Measurements from ENCODE around the gene IGFBP1. TPM values are rescaled to one million over a fixed set of nuclear protein-coding genes. Genes with fewer than 3 reads are reported as not detected.

Gene IGFBP1
- total RNA-seq, 2 experiments from 2014 or later: not detected

GRCh38 chr7:45918556-45918955 lies 30.3 kb downstream of the IGFBP1 start:
- no peak for DNase-seq
- CTCF ChIA-PET: interaction anchor here (0.5 to 3.1 kb wide), 8 partner anchors 11 to 1335 kb away, joined by 3 to 13 read pairs (median 3); no protein-coding TSS in a partner anchor
- no peak overlapping the region for H3K27ac Mint-ChIP-seq
- no peaks in the 10 kb centered on the region for H3K36me3 Mint-ChIP-seq
- no peaks in the 10 kb centered on the region for H3K9me3 Mint-ChIP-seq
- no peak overlapping the region for H3K4me3 Mint-ChIP-seq
- intact Hi-C loops (cut with micrococcal nuclease): no loop called here
- H3K4me1 Mint-ChIP-seq (ENCODE audit: low read depth): peaks cover 22% of the 10 kb centered on the region
- POLR2A ChIA-PET: no interaction called here
- H3K27me3 Mint-ChIP-seq: peaks cover 40% of the 10 kb centered on the region

DNA sequence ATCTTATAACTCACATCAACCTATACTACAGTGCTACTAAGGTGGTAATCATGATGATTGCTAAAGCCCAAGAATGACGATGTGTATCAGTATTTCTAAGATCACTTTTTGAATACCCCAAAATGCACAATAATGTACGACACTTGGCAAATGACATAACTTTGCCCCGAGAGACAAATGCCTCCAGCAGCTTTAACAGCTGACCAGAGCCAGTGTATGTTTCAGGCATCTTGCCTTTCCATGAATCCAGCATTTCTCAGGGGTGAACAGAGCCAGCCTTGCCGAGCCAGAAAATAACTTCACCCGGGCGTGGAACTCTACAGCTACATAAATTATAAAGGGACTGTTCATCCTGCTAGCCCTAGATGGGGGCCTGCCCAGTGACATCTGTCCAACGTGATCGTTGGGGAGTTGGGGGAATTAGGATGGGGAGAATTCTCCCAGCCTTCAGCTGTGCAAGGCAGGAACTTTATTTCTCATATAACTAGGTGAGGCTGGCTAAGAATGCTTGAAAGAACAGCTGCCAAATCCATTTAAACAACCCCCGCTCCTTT lies 31.0 kb downstream of the IGFBP1 start:
- Mint-ChIP-seq H3K9me3 (no peaks in the 10 kb centered on the region), H3K4me3 (no peak overlapping the region), H3K27me3 (peaks cover 44% of the 10 kb centered on the region), H3K27ac (no peak overlapping the region), H3K4me1 (ENCODE audit: low read depth) (peaks cover 22% of the 10 kb centered on the region), H3K36me3 (no peaks in the 10 kb centered on the region)
- POLR2A ChIA-PET: no interaction called here
- DNase-seq: no peak
- intact Hi-C loops (cut with micrococcal nuclease): no loop called here
- CTCF ChIA-PET: interaction anchor here (0.5 to 3.1 kb wide), 3 partner anchors 28 to 1169 kb away, joined by 3 to 13 read pairs (median 4); no protein-coding TSS in a partner anchor

- Mint-ChIP-seq H3K36me3 (no peaks in the 10 kb centered on the region), H3K4me3 (peak overlapping the region; percentile 58), H3K4me1 (ENCODE audit: low read depth) (peaks cover 22% of the 10 kb centered on the region), H3K9me3 (no peaks in the 10 kb centered on the region), H3K27ac (no peak overlapping the region), H3K27me3 (peaks cover 45% of the 10 kb centered on the region)
- ChIA-PET POLR2A (no interaction called here), CTCF (interaction anchor here (1.2 to 3.1 kb wide), 2 partner anchors 29 to 1168 kb away, joined by 3 to 13 read pairs; no protein-coding TSS in a partner anchor)
- DNase-seq: no peak
- intact Hi-C loops (cut with micrococcal nuclease): loop anchor here (5.0 kb wide), 3 partner anchors 232 to 1332 kb away; no protein-coding TSS in a partner anchor
These were observed 31.7 kb downstream of the IGFBP1 start for GRCh38 chr7:45919993-45920459.

- intact Hi-C loops (cut with micrococcal nuclease): loop anchor here (5.0 kb wide), 3 partner anchors 232 to 1332 kb away; no protein-coding TSS in a partner anchor
- Mint-ChIP-seq H3K4me3 (peak within 1 kb of the TSS; percentile 58), H3K27ac (no peak within 1 kb of the TSS), H3K9me3 (no peaks in the 10 kb centered on the region), H3K4me1 (ENCODE audit: low read depth) (peaks cover 22% of the 10 kb centered on the region), H3K36me3 (no peaks in the 10 kb centered on the region), H3K27me3 (peaks cover 44% of the 10 kb centered on the region)
- CTCF ChIA-PET: interaction anchor here (1.1 to 1.5 kb wide), 3 partner anchors 14 to 1167 kb away, joined by 3 to 6 read pairs (median 3); no protein-coding TSS in a partner anchor
- DNase-seq: peak; percentile 29
- POLR2A ChIA-PET: no interaction called here
These were observed 32.5 kb downstream of the IGFBP1 start, which contains the start of gene IGFBP3 for GRCh38 chr7:45920502-45921380. Gene IGFBP3, minus strand, starts transcription at chr7:45921272. Its CDS starts 132 bp downstream, at chr7:45921140.

- Mint-ChIP-seq H3K27ac (no peak overlapping the region), H3K36me3 (no peaks in the 10 kb centered on the region), H3K9me3 (no peaks in the 10 kb centered on the region), H3K4me3 (no peak overlapping the region), H3K4me1 (ENCODE audit: low read depth) (peaks cover 22% of the 10 kb centered on the region), H3K27me3 (peaks cover 43% of the 10 kb centered on the region)
- ChIA-PET POLR2A (no interaction called here), CTCF (interaction anchor here (1.1 to 1.5 kb wide), 2 partner anchors 15 to 1166 kb away, joined by 3 to 6 read pairs; no protein-coding TSS in a partner anchor)
- DNase-seq: no peak
- intact Hi-C loops (cut with micrococcal nuclease): loop anchor here (5.0 kb wide), 3 partner anchors 231 to 1331 kb away; no protein-coding TSS in a partner anchor
These were observed 33.1 kb downstream of the IGFBP1 start for GRCh38 chr7:45921381-45921698.

DNA sequence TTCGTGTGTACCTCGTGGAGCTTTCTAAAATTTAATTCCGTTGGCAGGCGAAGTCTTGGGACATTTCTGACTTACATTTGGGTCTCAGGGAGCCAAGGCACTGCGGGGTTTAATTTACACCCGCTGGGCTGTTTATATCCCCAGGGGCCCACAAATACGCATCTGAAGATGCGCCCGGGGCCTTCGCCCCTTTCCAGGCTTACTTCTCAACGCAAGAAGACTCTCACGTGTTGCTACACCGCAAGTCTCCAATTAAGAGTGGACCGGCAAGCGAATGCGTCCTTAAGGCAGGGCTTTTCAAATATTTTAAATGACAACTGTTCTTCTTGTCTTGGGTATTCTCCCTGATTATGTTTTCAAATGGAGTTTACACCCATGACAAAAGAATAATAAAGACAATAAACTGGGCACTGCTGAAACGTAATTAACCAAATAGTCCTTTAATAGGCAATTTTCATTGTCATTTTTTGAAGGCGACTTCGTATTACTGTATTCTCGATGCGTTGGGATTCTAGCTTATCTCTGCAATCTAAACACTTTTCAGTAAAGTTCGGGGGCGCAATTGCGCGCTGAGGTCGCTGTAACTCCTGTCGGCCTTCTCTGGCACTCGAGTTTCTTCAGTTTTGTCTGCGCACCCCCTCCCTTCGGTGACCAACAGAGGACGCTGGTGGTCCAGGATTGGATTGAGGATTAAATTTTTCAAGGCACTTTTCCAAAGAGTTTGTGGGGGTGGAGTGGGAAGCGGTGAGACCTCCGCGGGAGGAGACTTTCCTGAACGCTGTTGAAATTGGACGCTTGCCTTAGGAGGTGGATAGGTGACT lies 33.6 kb downstream of the IGFBP1 start:
- no peaks in the 10 kb centered on the region for H3K9me3 Mint-ChIP-seq
- no peaks in the 10 kb centered on the region for H3K36me3 Mint-ChIP-seq
- H3K27me3 Mint-ChIP-seq: peaks cover 43% of the 10 kb centered on the region
- no peak overlapping the region for H3K27ac Mint-ChIP-seq
- peak; percentile 46 for DNase-seq
- ChIA-PET CTCF (interaction anchor here (0.7 to 1.9 kb wide), 11 partner anchors 9 to 1167 kb away, joined by 3 to 9 read pairs (median 5); no protein-coding TSS in a partner anchor), POLR2A (no interaction called here)
- peak overlapping the region; percentile 41 for H3K4me3 Mint-ChIP-seq
- peaks cover 22% of the 10 kb centered on the region for H3K4me1 Mint-ChIP-seq (ENCODE audit: low read depth)
- intact Hi-C loops (cut with micrococcal nuclease): loop anchor here (1.0 to 5.0 kb wide), 4 partner anchors 230 to 1330 kb away; no protein-coding TSS in a partner anchor

DNA sequence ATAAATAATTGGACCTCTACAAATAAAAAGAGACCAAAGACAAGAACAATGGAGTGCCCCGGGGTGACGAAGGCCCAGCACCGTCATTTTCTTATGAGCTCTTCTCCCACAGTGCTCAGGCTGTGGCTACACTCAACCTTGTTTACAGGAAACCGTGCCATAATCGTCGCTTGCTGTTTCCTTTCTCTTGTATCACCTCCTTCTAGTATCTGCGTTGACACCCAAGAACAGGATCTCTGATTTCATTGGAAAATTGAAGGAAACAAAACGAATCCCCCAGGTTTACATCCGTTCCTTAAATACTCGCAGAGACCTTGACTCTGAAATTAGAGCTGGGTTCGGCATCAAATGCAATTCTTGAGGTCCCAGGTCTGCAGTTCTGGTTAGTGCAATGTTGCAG lies 34.5 kb downstream of the IGFBP1 start:
- H3K27me3 Mint-ChIP-seq: peaks cover 43% of the 10 kb centered on the region
- H3K4me3 Mint-ChIP-seq: peak overlapping the region; percentile 22
- ChIA-PET CTCF (interaction anchor here (0.7 to 1.9 kb wide), 11 partner anchors 10 to 1166 kb away, joined by 3 to 9 read pairs (median 5); no protein-coding TSS in a partner anchor), POLR2A (no interaction called here)
- DNase-seq: peak; percentile 44
- intact Hi-C loops (cut with micrococcal nuclease): loop anchor here (1.0 to 5.0 kb wide), 5 partner anchors 229 to 1329 kb away; no protein-coding TSS in a partner anchor
- no peaks in the 10 kb centered on the region for H3K36me3 Mint-ChIP-seq
- no peaks in the 10 kb centered on the region for H3K9me3 Mint-ChIP-seq
- no peak overlapping the region for H3K27ac Mint-ChIP-seq
- peaks cover 25% of the 10 kb centered on the region for H3K4me1 Mint-ChIP-seq (ENCODE audit: low read depth)

DNA sequence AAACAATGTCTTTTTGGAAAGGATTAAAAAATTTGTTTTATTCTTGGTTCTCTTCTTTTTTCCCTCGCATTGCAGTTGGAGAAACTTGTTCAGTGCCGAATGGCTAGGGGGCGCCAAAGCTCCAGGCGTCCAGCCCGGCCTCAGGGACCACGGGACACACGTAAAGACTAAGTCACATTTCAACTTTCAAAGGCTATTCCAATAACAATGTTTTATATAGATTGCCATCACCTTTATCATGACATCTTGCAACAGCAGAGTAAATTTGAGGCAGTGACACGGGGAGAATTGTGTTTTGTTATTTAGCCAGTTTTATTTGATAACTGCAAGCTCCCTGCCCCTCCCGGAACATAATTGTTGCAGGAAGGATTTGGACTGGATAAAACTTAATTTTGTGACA lies 35.0 kb downstream of the IGFBP1 start:
- Mint-ChIP-seq H3K27me3 (peaks cover 41% of the 10 kb centered on the region), H3K4me3 (peak overlapping the region; percentile 22), H3K36me3 (no peaks in the 10 kb centered on the region), H3K4me1 (ENCODE audit: low read depth) (peaks cover 25% of the 10 kb centered on the region), H3K9me3 (no peaks in the 10 kb centered on the region), H3K27ac (no peak overlapping the region)
- intact Hi-C loops (cut with micrococcal nuclease): loop anchor here (1.0 to 5.0 kb wide), 4 partner anchors 229 to 1329 kb away; no protein-coding TSS in a partner anchor
- CTCF ChIA-PET: interaction anchor here (0.7 to 1.9 kb wide), 10 partner anchors 9 to 1165 kb away, joined by 3 to 9 read pairs (median 3); no protein-coding TSS in a partner anchor
- POLR2A ChIA-PET: no interaction called here
- peak; percentile 78 for DNase-seq

DNA sequence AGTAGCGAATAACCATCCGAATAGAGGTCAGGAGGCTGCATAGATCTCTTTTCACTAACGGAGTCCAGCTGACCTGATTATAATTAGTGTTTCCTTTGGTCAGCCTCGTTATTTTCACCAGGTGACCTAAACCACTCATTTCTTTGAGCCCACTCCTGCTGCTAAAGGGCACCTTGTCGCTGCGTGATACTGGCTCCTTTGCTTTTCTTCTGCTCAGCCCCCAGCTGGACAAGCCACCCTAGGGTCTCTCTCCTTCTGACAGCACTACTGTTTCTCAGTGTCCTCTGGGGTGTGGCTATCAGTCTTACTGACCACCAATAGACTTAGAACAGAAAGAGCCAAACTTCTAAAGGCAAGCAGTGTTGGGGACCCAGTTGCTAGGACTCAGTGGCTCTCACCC lies 35.5 kb downstream of the IGFBP1 start:
- Mint-ChIP-seq H3K36me3 (no peaks in the 10 kb centered on the region), H3K4me1 (ENCODE audit: low read depth) (peaks cover 25% of the 10 kb centered on the region), H3K9me3 (no peaks in the 10 kb centered on the region), H3K27me3 (peaks cover 40% of the 10 kb centered on the region), H3K27ac (no peak overlapping the region), H3K4me3 (no peak overlapping the region)
- no peak for DNase-seq
- ChIA-PET POLR2A (no interaction called here), CTCF (interaction anchor here (0.7 to 1.9 kb wide), 5 partner anchors 10 to 1165 kb away, joined by 3 to 9 read pairs (median 5); no protein-coding TSS in a partner anchor)
- intact Hi-C loops (cut with micrococcal nuclease): loop anchor here (1.0 to 5.0 kb wide), 4 partner anchors 228 to 1328 kb away; no protein-coding TSS in a partner anchor

- Mint-ChIP-seq H3K4me1 (ENCODE audit: low read depth) (peaks cover 25% of the 10 kb centered on the region), H3K27ac (no peak overlapping the region), H3K4me3 (no peak overlapping the region), H3K27me3 (peaks cover 38% of the 10 kb centered on the region), H3K9me3 (no peaks in the 10 kb centered on the region), H3K36me3 (no peaks in the 10 kb centered on the region)
- intact Hi-C loops (cut with micrococcal nuclease): loop anchor here (5.0 kb wide), 3 partner anchors 228 to 1328 kb away; no protein-coding TSS in a partner anchor
- DNase-seq: no peak
- ChIA-PET POLR2A (no interaction called here), CTCF (interaction anchor here (1.2 kb wide), 1 partner anchor 13 kb away, joined by 3 read pairs; no protein-coding TSS in a partner anchor)
These were observed 36.0 kb downstream of the IGFBP1 start for GRCh38 chr7:45924283-45924682.

DNA sequence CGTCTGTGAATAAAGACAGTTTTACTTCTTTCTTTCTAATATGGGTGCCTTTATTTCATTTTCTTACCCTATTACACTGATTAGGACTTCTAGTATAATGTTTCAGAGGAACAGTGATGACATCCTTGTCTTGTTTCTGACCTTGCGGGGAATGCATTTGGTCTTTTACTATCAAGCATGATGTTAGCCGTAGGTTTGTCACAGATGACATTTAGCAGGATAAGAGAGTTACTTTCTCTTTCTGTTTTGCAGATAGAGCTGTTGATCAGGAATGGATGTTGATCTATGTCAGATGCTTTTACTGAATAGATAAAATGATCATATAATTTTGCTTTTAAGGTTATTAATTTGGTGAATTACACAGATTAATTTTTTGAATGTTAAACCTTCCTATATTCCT lies 39.4 kb downstream of the IGFBP1 start:
- Mint-ChIP-seq H3K36me3 (no peaks in the 10 kb centered on the region), H3K4me3 (peak overlapping the region; percentile 38), H3K4me1 (ENCODE audit: low read depth) (peaks cover 8% of the 10 kb centered on the region), H3K27me3 (peaks cover 12% of the 10 kb centered on the region), H3K9me3 (no peaks in the 10 kb centered on the region), H3K27ac (no peak overlapping the region)
- intact Hi-C loops (cut with micrococcal nuclease): no loop called here
- ChIA-PET POLR2A (no interaction called here), CTCF (no interaction called here)
- no peak for DNase-seq
